GM21737 (cell line): ENCODE measurements around the gene SMCO2.
A peak's percentile ranks its signal among the peaks of the same experiment; 100 is the strongest.
"Not testable (repeated sequence)": the region's sequence is repeated elsewhere in the genome, so short reads cannot be mapped to it uniquely, and the experiment has no call there.

Experiments used
- ATAC-seq: cut with Tn5 transposase; IDR thresholded peaks from one replicate; pipeline ENCODE4 v1.9.1; 2021; ENCODE audit warnings: mild to moderate bottlenecking, moderate library complexity; ENCODE audit not compliant: unreplicated experiment

The SMCO2 gene

GRCh38 chr12:27523642-27524493 lies 77.3 kb downstream of the SMCO2 start, which contains the start of gene PPFIBP1:
Gene PPFIBP1 (plus strand): TSS chr12:27524206. CDS start chr12:27633397, 109,191 bp downstream.
- ATAC-seq = peak; percentile 98

- no peak for ATAC-seq
These were observed 77.9 kb downstream of the SMCO2 start for GRCh38 chr12:27524494-27524835.

- no peak for ATAC-seq
These were observed 78.6 kb downstream of the SMCO2 start for GRCh38 chr12:27524839-27525753.

GRCh38 chr12:27527512-27527911 lies 81.0 kb downstream of the SMCO2 start:
- no peak for ATAC-seq

- ATAC-seq = no peak
These were observed 82.3 kb downstream of the SMCO2 start for GRCh38 chr12:27528788-27529187.

- no peak for ATAC-seq
These were observed 83.8 kb downstream of the SMCO2 start for GRCh38 chr12:27530157-27530922.

GRCh38 chr12:27531896-27532295 lies 85.4 kb downstream of the SMCO2 start:
- ATAC-seq = no peak

GRCh38 chr12:27534060-27534764 lies 87.7 kb downstream of the SMCO2 start:
- ATAC-seq = no peak

- no peak for ATAC-seq
These were observed 88.2 kb downstream of the SMCO2 start for GRCh38 chr12:27534765-27535161.

- no peak for ATAC-seq
These were observed 88.8 kb downstream of the SMCO2 start for GRCh38 chr12:27535318-27535717.

GRCh38 chr12:27537855-27538675 lies 91.5 kb downstream of the SMCO2 start:
- no peak for ATAC-seq

GRCh38 chr12:27539191-27539631 lies 92.7 kb downstream of the SMCO2 start:
- no peak for ATAC-seq

GRCh38 chr12:27541031-27541719 lies 94.6 kb downstream of the SMCO2 start:
- ATAC-seq = no peak

GRCh38 chr12:27542628-27543027 lies 96.1 kb downstream of the SMCO2 start:
- ATAC-seq = no peak

GRCh38 chr12:27544858-27545257 lies 98.3 kb downstream of the SMCO2 start:
- not testable (repeated sequence) for ATAC-seq

GRCh38 chr12:27545665-27546064 lies 99.1 kb downstream of the SMCO2 start:
- ATAC-seq = no peak

- no peak for ATAC-seq
These were observed 101.1 kb downstream of the SMCO2 start for GRCh38 chr12:27547592-27547991.

- no peak for ATAC-seq
These were observed 102.0 kb downstream of the SMCO2 start for GRCh38 chr12:27548301-27549199.
